Mucosa of gallbladder (tissue), 1 donor: Measurements from ENCODE around the gene CKM. TPM values are rescaled to one million over a fixed set of nuclear protein-coding genes. Genes with fewer than 3 reads are reported as not detected.
"Not testable (repeated sequence)": the region's sequence is repeated elsewhere in the genome, so short reads cannot be mapped to it uniquely, and the experiment has no call there.

Experiments used
- DNase-seq: peaks from one replicate; pipeline ENCODE4 v3.0.0-alpha.2; 2020; ENCODE audit warnings: low spot score
- total RNA-seq: library from RNA; stranded (reverse); gene quantifications from one replicate; pipeline ENCODE4 v1.2.1, GENCODE V29; 2021
- donor health status: DM: no; HTN: no; CAD: no.

The CKM gene
- total RNA-seq, 1 donor from 2014 or later: not detected

DNA sequence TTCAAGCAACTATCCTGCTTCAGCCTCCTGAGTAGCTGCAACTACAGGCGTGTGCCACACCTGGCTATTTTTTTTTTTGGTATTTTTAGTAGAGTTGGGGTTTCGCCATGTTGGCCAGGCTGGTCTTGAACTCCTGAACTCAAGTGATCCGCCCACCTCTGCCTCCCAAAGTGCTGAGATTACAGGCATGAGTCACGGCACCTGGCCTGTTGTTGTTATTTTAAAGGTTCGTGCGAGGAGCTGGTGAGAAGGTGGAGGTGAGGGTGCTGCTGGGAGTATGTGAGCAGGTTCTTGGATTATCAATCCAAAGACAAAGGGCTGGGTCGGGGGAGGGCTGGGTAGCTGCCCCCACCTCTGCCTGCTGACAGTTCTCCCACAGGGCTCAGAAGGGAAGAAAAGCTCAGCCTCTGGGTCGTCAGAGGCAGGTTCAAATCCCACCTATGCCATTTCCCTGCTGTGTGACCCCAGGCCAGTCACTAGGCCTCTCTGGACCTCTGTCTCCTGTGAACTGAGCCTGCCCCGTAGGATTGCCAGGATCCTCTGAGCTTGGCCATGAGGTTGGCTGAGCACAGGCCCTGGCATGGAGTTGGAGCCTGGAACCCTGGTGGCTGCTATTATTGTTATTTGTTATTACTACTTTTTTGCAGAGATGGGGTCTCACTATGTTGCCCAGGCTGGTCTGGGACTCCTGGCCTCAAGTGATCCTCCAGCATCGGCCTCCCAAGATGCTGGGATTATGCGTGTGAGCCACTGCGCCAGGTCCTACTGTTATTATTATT lies 1.5 kb downstream of the CKM start:
- no peak for DNase-seq

DNA sequence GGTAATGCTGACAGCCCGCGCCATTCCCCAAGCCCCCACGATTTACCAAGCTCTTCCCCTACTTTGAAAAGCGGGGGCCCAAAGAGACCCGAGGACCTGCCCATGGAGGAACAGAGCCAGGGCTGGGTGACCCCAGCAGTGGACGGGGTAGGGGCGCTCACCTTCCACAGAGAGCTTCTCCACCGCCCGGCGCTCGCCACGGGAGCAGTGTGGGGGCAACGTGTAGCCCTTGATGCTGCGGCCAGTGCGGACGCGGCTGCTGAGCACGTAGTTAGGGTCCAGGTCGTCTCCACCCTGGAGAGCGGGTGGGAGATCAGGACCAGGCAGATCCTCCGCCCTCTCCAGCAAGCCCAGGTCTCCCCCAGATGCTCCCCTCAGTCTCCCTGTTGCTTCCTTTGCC lies 7.4 kb downstream of the CKM start:
- no peak for DNase-seq

DNA sequence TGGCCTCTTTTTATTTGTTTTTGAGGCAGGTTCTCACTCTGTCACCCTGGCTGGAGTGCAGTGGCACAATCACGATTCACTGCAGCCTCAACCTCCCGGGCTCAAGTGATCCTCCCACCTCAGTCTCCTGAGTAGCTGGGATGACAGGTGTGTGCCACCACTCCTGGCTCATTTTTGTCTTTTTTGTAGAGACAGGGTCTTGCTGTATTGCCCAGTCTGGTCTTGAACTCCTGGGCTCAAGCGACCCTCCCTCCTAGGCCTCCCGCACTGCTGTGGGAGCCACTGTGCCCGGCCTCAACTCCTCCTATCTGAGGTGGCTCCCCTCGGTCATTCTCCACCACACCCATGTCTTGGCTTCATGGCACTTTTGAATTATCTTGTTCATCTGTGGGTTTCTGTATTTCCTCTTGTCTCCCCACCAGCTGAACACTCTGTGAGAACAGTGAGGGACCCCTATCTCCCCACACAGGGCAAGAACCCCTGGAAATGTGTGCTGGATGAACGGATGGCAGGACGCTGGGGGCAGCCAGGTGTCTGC lies 7.9 kb downstream of the CKM start:
- DNase-seq: no peak

DNA sequence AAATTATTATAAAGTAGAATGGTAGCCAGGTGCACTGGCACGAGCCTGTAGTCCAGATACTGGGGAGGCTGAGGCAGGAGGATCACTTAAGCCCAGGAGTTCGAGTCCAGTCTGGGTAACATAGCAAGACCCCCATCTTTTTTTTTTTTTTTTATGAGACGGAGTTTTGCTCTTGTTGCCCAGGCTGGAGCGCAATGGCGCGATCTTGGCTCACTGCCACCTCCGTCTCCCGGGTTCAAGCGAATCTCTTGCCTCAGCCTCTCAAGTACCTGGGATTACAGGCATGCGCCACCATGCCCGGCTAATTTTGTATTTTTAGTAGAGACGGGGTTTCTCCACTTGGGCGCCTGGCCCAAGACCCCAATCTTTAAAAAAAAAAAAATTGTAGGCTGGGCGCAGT lies 10.4 kb downstream of the CKM start:
- not testable (repeated sequence) for DNase-seq

DNA sequence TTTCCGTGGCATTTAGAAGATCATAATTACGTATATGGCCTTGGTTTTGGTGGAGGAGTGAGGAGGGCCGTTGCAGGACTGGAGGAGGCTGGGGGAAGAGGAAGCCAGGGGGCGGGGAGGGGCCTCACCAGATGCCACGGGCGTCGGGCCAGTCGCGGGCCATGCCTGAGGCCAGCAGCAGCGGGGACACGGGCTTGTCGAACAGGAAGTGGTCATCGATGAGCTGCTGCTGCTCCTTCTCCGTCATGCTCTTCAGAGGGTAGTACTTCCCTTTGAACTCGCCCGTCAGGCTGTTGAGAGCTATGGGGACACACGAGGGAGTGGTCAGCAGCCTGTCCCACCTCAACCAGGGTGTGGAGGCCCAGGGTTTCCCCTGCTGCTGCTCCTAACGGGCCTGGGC lies 11.1 kb downstream of the CKM start:
- no peak for DNase-seq

DNA sequence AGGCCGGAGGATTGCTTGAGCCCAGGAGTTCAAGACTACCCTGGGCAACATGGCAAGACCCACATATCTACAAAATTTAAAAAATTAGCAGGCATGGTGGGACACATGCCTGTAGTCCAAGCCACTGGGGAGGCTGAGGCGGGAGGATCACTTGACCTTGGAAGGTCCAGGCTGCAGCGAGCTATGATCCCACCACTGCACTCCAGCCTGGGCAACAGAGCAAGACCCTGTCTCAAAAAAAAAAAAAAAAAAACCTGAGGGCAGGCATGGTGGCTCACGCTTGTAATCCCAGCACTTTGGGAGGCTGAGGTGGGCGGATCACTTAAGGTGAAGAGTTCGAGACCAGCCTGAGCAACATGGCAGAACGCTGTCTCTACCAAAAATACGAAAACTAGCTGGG lies 13.4 kb downstream of the CKM start:
- DNase-seq: not testable (repeated sequence)

DNA sequence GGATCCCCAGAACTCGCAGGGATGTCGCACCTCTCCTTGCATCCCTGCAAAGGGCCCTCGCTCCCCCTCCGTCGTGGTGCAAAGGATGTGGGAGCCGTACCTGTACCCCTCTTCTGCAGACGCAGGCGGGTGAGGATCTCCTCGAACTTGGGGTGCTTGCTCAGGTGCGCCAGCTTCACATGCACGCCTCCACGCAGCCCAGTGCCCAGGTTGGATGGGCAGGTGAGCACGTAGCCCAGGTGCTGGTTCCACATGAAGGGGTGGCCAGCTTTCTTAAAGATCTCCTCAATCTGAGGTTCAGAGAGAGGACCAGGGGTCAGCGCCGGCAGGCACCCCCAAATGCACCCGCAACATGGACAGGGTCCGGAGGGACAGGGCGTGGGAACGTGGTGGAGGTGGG lies 15.3 kb downstream of the CKM start:
- no peak for DNase-seq

DNA sequence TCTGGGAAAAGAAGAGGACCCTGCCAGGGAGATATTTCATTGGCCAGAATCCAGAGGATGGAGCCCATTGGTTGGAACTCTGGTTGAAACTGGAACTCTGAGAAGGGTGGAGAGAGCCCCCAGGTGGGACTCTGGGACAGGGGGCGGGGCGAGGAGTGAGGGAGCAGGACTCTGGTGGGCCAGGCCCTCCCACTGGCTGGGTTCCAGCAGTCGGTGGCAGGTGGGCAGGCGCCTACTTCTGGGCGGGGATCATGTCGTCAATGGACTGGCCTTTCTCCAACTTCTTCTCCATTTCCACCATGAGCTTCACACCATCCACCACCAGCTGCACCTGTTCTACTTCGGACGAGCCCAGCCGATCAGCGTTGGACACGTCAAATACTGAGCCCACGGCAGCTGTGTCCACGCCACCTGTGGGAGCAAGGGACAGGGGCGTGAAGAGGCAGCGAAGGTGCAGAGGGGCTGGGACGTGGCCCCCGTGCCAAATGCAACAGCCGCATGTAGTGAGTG lies 16.1 kb downstream of the CKM start:
- no peak for DNase-seq

DNA sequence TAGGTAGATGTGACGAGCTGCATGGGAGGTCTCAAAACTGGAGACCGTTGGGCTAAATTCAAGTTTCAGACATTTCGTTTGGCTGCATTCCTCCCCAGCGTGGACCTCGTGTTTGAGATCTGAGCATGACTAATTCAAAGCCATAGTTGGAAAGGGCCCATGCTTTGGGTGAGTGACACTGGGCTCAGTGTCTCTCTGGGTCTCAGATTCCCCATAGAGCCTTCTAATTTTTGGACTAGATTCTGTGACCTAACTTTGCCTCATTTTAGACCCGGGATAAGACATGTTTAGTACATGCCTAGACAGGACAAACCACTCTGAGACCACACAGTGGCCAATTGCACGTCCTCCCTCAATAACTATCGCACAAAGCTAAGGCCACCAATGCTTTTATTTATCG lies 16.6 kb downstream of the CKM start:
- DNase-seq: no peak

DNA sequence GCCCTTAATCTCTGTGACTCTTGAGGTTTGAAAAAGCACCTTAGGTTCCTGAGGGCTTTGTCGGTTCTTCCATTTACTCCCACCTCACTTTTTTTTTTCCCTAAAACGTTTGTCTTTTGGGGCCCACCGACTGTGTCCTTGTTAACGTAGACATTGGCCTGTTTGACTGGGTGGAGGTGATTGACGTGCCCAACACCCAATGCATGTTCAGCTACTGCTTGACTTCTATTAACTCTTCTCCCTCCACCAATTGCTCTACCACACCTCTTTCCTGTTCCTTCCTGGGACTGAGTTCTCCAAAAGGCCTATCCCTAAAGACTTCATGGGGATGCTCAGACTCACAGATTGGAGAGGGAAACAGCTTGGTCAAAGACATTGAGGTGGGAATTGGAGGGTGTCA lies 17.3 kb downstream of the CKM start:
- no peak for DNase-seq

DNA sequence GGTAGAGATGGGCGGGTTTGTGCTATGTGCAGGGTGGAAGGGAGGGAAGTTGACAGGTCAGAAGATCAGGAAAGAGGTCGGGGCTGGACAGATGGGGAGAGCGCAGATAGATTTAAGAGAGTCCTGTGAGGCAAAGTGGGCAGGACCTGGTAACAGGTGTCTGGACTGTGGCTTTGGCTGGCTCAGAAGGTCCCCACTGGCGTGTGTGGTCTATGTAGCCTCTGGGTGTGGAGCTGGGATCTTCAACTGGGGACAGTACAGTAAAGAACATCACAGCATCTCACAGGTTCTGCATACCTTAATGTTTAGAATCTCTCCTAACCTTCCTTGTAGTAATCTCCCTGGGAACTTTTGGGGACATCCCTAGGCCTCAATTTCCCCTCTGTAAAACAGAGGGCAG lies 17.7 kb downstream of the CKM start:
- no peak for DNase-seq

DNA sequence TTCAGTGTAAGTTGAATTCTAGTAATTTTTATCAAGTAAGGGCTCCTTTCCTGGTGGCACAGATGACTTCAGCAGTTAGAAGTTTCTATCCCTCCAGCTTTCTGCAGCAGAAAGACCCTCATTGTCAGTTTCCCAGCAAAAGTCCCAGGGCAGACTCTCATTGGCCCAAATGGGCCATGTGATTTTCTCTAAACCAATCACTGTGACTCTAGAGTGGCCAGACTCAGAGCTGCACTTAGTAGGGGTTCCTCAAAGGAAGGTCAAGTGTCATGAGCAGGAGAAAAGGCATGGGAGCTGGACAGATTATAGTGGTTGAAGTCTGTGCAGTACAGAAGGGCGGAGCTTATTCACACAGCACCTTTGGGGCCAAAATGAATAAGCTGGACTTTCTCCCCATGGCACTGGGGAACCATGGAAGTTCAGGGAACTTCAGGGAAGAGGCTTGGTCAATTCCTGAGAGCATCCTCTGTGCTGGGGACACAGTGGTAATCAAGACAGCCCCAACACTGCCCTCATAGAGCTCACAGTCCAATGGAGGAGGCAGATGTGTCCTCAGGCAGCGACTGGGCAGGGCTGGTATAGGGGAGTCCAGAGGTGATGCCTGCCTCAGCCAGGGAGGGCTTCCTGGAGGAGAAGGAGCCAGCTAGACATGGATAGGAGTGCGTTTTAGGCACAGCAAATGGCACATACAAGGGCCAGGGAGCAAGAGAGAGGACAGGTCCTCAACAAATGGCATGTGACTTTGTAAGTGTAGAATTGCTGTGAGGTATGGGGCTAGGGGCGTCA lies 18.3 kb downstream of the CKM start:
- no peak for DNase-seq

DNA sequence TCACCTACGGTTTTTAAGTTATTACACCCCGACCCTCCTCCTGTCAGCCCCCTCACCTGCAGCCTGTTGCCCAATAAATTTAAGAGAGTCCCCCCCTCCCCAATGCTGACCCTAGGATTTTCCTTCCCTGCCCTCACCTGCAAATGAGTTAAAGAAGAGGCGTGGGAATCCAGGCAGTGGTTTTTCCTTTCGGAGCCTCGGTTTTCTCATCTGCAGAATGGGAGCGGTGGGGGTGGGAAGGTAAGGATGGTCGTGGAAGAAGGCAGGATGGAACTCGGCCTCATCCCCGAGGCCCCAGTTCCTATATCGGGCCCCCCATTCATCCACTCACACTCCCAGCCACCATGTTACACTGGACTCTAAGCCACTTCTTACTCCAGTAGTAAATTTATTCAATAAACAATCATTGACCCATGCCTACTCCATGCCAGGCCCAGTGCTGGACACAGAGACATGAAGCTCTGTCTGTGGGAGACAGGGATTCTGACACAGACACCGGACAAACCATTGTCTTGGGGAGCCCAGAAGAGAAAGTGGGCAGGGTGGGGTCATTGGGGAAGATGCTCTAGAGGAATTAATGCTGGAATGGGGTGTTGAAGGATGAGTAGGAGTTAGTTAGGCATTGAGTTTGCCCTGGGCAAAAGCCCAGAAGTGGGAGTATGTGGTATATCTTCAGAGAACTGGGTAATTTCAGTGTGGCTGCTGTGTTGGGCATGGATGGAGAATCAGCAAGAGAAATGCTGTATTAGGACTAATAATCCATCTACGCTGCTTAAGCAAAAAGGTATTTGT lies 19.2 kb downstream of the CKM start:
- DNase-seq: no peak

DNA sequence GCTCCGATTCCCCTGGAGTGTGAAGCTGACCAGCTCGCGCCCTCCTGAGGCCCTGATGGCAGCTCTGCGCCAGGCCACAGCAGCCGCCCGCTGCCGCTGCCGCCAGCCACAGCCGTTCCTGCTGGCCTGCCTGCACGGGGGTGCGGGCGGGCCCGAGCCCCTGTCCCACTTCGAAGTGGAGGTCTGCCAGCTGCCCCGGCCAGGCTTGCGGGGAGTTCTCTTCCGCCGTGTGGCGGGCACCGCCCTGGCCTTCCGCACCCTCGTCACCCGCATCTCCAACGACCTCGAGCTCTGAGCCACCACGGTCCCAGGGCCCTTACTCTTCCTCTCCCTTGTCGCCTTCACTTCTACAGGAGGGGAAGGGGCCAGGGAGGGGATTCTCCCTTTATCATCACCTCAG lies 20.3 kb downstream of the CKM start:
- no peak for DNase-seq

DNA sequence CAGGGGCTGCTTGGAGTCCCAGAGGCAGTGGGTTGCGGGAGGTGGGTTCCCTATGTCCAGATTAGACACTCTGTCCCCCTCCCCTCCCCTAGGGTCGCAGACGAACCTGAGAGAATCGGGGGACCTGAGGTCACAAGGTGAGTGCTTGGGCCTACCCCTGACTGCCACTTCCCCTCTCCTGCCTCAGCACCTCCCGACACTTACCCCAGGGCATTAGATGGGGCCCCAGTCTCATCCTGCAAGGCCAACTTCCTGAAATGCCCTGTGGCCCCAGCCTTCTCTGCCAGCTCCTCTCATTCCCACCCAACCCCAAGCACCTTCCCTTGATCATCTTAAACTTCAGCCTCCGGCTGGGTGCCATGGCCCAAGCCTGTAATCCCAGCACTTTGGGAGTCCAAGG lies 23.0 kb downstream of the CKM start:
- no peak for DNase-seq

DNA sequence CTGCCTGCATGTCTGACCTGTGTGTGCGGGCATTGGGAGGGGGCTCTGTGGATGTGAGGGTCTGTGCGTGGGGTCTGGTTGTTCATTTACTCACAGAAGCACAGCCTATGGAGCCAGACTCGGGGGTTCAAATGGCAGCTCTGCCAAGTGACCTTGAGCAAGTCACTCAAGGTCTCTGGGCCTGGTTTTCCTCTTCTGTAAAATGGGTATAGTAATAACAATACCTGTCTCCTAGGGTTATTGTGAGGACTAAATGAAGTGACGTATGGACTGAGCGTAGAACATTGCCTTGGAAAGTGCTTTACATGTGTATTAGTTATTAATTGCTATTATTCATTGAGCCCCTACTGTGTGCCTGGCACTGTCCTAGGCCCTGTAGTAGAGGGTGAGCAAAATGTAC lies 24.4 kb downstream of the CKM start:
- no peak for DNase-seq

DNA sequence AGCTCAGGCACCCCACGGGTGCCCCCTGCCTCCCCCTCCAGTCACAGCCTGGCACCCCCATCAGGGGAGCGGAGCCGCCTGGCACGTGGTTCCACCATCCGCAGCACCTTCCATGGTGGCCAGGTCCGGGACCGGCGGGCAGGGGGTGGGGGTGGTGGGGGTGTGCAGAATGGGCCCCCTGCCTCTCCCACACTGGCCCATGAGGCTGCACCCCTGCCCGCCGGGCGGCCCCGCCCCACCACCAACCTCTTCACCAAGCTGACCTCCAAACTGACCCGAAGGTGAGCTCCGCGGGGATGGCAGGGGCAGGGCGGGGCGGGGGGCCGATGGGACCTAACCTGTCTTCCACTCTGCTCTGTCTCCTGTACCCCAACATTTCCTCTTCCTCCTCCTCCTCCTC lies 25.0 kb downstream of the CKM start:
- DNase-seq: no peak

DNA sequence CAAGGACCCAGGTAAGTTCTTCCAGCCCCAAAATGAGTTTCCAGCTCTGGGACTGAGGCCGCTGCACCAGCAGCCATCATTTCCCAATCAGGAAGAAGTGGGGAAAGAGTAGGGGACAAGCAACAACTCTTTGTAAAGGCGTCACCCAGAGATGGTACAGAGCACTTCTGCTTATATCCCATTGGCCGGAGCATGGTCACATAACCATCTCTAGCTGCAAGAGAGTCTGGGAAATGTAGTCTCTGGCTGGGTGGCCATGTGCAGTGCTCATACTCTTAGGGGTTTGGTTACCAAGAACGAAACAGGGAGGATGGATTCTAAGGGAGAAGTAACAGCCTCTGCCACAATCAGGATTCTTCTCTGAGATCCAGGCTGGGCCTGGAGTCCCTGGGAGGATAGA lies 26.3 kb downstream of the CKM start:
- no peak for DNase-seq

DNA sequence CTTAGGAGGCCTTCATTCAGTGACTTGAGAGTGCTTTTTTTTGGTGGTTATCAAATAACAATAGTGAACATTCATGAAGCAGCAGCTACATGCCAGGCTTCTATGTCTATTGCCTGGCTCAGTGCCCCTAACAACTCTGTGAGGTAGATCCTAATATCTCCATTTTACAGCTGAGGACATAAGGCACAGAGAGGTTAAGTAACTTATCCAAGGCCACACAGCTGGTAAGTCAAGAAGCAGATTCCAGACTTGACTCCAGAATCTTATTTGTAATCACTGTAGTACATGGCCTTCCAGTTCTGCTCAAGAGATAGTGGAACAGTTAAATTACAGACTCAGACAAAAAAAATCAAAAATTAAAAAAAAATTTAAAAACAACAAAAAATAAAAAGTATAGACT lies 26.8 kb downstream of the CKM start:
- no peak for DNase-seq

DNA sequence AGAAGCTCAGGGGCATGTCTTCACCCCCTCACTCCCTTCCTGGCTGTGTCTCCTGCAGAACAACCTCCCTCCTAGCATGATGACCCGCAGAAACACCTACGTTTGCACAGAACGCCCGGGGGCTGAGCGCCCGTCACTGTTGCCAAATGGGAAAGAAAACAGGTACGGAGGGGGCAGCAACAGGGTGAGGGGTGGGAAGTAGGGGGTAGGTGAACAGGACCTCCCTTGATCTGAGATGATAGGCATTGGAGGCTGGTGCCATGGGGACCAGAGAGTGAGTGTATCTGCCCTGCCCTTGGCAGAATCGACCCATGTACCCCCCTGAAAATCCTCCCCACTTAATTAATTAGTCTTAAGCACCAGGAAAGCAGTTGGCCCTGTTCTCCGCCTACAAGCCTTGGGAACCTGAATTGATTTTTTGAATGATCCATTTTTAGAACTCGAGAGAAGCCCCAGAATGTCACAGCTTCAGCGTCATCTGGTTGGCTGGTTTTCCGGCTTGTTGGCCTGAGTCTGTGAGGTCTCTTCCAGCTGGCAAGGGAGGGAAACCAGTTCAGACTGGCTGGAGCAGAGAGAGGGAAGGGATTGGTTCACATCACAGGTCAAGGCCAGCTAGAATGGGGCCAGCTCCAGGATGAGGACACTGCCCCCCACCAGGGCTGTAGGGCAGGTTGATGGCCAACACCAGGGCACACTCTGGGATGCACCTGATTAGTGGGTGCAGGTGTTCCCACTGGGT lies 28.2 kb downstream of the CKM start:
- DNase-seq: peak; percentile 82

DNA sequence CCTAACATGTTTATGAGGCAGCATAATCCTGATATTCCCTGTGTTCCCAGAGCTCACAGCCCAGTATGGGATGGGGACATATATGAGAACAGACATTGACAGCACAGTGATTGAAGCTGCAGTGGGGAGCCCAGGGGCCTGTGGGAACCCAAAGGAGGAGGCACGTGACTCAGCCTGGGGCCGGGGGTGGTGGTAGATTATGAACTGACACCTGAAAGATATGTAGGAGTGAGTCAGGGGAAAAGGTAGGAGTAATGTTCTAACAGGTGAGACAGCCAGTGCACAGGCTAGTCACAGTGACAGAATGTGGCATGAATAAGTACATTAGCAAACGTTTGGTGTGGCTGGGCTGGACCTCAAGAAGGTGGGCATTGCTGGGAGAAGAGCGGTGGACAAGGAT lies 29.0 kb downstream of the CKM start:
- no peak for DNase-seq
